LoVo (cell line): Measurements from ENCODE around the gene UBE3B.

Experiments
- DNase-seq: peaks from one replicate; pipeline ENCODE4 v3.0.0-alpha.2; 2016; ENCODE audit warnings: low spot score

The UBE3B gene

DNA sequence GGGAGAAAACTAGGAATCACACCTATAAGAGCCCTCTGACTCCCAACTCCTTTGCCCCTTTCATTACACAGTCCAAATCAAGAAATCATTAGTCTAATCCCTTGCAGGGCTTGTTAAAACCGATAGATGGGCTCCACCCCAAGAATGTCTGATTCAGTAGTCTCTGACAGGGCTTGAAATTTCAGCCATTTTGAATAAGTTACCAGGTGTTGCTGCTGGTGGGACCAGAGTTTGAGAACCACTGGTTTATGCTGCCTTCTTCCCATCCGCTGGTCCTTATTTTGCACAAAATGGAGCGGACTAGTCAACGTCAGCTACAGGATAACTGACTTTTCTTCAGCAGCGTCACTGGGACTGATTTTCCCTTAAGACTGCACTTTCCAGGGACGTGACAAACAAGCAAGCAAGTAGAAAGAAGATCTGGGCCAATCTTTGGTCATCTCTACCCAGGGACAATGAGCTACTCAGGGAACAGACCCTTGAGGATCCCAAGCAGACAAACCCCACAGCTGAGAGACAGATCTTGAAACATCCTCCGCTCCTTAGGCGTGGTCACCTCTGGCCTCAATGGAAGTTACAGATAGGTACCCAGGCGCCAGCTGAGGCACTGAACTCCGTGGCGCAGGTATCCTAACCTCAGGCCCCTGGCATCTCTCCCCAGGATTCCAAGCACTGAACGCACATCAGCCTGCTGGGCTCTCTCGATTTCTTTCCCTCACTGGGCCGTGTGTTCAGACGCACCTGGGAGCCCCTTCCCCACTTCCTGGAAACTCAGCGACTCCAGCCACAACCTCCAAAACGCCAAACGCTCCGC, 1.2 kb upstream of the UBE3B start:
- no peak for DNase-seq

DNA sequence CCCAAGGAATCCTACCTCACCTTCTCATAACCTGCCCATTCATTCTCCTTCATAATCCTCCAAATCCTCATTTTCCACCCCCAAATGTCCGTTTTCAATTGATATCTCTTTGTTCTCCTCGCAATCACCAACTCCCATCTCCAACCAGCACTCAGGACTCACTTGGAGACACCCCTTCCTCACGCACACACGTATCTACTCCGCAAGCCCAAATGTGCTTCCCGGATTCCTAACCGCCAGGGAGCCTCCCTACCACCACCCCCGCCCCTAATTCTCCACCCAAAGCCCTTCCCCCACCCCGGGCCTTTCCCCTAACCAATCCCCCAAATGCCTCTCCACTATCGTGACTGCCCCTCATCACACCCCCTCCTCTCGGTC, 638 bp upstream of the UBE3B start:
- DNase-seq, result no peak

DNA sequence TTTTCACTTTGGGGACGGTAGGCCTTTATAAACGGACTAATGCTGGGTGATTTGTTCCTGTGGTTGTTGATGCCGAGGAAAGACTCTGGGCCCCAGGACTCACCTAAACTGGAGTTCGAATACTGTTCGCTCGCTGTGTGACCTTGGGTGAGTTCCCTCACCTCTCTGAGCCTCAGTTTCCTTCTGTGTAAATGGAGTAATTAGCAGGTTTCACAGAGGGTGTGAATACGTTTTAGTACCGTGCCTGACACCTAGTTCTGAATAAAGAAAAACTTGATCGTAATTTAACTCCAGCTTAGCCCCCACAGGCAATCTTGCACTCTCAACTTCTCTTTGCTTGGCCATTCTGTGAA, 505 bp downstream of the UBE3B start:
- no peak for DNase-seq

DNA sequence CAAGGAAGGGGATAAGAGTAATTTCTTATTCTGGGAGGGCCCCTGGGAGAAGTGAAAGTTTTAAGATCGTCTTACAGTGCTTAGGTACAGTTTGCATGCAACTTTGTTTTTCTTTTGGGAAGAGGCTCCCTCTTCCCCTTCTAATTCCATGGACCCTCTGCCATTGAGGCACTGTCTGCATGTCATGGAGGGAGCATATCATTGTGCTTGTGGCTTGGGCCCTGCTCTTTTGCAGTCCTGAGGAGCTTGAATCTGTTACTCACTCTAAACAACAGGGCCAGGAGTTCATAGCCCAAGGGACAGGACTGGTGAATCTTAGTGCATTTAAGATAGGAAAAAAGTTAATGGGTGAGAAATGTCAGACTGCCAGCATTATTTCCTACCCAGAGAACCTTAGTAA, 2.3 kb downstream of the UBE3B start:
- no peak for DNase-seq

DNA sequence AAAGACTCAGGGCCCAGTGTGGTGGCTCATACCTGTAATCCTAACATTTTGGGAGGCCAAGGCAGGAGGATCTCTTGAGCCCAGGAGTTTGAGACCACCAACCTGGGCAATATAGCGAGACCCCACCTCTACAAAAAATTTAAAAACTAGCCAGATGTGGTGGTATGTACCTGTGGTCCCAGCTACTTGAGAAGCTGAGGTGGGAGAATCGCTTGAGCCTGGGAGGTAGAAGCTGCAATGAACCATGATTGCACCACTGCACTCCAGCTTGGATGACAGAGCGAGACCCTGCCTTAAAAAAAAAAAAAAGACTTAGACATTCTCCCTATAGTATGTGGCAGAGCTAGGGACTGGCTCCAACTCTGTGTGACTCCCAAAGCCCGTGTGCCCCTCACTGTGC, 2.9 kb downstream of the UBE3B start:
- no peak for DNase-seq

DNA sequence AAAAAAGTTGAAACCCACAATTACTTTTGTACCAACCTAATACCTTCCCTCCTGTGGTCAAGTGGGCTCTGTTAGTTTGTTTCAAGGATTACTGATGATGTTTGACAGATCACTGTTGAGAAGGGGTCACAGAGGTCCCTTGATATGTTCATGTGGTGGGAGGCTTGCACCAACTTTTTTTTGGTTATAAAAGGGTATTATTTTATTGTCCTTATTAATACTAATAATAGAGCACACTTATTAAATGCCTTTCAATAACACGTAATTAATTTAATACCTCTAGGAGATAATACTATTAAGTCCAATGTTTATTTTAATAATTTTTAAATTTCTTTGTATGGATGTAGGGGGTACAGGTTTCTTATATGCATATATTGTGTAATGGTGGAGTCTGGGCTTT, 4.4 kb downstream of the UBE3B start:
- no peak for DNase-seq

DNA sequence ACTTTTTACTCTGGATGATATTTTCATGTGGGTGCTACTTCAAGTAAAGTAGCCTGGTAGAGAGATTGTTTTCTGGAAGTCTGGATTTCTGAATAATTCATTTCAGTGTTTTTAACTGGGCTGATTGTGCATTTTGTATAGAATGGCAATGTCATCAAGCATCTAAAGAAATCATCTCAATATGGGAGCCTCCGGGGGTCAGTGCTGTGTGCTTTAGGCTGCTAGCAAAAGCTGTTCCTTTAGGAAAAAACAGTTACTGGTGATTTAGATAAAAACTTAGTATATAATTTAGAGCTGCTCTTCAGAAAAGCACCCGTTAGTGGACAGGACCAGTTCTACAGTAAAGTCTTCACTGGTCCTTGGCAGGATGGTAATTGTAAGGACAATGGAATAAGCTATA, 5.1 kb downstream of the UBE3B start:
- no peak for DNase-seq

DNA sequence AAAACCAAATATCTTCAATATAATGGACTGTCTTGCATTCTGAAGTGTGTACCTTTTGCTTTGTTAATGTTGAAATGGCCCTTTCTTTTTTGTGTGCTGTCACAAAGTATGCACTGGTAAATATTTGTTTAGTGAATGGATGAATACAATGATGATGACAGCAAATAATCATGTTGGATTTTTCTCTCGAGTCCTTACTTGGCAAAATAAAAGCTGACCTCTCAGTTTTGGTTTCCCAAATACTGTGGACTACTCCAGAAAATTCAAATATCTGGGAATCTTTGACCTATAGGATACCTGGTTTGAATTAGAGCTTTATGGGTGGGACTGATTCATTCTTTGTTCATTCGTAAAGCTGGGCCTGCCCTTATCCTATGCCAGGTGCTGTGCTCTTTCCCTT, 5.5 kb downstream of the UBE3B start:
- no peak for DNase-seq

DNA sequence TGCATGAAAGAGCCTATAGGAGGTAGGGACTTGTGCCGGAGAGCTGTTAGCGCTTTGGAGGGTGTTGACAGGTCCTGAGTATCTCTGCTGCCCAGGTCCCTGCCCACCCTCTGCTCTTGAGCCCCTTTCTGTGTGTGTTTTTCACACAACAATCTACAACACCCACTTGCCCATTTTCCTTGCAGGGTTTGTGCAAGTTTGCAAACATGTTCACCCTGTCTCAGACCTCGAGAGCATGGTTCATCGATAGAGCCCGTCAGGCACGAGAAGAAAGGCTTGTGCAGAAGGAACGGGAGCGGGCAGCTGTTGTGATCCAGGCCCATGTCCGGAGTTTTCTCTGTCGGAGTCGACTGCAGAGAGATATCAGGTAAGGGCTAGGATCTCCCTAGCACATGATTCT, 5.9 kb downstream of the UBE3B start:
- no peak for DNase-seq

DNA sequence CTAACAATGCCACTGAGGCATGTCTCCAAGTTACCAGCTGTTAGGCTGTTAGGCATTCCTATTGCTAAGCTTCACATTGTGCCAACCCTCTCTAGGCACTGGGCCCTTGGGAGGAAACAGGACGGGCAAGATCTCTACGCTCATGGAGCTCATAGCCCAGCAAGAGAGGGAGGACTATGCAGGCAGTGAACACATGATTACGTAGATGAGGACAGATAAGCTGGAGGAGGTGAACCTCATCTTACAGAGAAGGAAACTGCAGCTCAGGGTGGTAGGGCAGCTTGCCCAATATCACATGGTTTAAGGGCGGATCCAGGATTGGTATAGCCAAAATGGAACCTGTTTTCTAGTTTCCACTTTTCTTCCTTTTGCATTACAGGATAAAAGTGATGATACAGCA, 7.8 kb downstream of the UBE3B start:
- DNase-seq, result no peak

DNA sequence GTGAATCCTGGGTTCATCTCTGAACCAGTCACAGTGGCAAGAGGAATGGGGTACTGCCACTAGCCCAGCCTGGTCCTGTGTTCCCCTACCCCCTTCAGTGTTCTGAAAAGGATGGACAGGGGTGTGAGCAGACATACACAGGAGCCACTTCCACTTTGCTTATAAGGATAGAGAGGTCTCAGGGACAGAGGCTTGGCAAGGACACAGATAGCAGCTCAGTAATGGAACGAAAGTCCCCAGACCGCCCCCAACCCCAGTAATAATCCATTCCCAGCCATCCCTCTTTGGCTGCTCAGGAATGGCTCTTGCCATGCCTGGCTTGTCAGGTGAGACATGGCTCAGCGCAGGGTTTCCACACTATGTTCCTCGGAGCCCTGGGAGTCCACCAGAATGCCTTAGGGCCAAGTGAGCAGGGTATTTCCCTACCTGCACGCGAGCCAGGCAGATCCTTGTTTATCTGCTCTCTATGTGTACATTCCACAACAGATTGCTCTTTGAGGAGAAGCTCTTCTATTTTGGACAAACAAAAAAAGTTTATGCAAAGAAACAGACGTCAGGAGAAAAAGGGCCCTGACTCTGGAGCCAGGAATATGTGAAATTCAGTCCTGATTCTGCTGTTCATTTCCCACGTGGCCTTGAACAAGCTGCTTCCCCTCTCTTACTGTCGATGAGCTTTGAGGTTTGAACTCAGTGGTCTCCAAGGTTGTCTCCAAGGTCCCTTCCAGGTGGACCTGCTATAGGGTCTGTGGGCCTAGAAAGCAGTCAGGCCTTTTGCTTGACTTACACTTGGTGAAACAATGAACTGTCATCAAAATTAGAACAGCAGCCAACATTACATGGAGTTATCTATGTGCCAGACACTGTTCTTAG, 10.0 kb downstream of the UBE3B start:
- no peak for DNase-seq

DNA sequence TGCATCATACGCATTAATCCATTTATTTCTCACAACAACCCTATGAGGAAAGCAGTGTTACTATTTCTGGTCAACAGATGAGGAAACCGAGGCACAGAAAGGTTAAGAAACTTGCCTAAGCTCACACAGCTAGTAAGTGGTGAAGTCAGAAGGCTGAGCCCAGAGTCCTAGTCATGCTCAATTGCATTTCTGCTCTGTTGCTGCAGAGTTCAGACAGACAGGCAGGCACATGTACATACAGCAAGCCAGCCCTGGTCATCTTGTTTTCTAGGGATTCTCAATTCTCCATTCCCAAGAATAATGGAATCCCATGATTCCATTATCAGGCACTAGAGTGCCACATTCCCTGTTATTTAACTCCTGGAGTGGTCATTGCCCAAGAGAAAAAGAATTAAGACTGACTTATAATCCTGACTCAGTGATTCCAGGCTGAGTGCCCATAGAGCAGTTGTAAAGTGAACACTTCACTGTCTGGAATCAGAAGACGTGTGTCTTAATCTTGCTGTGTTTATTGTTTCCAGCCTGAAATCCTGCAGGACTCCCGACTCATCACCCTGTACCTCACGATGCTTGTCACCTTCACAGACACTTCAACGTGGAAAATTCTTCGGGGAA, 10.7 kb downstream of the UBE3B start:
- DNase-seq, result no peak

DNA sequence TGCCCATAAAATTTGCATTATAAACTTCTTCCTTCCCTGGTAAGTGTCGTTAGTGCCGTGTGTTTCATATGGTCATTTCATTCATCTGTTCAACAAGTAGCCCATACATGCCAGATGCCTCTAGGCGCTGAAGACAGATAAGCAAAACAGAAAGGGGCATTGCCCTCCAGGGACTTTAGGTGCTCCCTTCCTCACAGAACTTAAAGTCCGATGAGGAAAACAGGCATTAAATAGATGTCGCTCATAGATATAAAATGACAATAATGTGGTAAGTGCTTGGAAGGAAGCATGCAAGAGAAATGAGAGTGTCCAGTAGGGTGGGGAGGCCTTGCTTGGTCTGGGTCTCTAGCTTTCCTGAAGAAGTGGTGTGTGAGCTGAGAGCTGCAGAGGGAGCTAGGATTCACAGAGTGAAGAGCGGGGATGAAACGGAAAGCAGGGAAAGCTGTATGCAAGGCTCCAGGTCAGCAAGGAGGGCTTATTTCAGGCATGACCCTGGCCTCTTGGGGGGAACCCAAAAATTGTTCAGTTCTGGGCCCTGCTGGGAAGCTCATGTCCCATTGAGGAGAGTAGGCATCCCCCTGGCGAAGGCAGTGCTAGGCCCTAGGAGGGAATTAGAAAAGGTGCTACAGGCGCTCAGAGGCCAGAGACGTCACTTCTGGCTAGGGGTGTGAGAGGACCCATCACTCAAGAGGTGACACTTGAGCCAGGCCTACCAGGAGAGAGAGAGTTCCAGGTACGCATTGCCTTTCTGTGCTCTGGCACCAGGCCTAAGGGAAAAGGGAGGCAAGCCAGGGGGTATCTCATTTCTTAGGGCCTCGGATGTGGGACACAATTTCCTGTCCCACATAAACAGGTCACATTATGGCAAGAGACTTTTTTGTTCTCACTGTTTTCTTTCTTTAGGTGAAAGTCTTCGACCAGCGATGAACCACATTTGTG, 11.9 kb downstream of the UBE3B start:
- DNase-seq, result no peak

DNA sequence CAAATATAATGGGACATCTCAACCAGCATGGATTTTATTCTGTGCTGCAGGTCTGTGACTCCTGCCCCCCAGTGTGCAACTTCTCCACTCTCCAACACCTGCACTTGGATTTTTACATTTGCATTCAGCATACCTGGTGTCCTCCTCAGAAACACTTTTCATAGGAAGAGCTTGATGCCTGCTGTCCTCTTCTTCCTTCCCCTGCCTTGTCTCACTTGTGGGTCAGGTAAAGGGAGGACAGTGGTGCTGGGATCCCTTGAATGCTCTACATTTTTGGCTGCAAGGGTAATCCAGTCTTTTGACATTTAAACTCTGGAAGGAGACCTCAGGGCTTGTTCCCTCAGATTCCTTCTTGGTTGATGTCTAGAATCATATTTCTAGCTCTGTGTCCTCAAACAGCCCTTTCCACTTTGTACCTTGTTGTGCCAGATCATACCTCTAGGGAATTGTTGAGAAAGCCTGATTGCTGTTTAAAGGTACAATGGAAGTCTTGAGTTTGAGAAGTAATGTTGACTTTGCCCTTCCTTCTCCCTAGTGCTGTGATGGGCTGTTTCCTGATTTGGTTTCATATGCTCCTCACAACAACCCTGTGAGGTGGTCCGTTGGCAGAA, 12.6 kb downstream of the UBE3B start:
- DNase-seq, result no peak

DNA sequence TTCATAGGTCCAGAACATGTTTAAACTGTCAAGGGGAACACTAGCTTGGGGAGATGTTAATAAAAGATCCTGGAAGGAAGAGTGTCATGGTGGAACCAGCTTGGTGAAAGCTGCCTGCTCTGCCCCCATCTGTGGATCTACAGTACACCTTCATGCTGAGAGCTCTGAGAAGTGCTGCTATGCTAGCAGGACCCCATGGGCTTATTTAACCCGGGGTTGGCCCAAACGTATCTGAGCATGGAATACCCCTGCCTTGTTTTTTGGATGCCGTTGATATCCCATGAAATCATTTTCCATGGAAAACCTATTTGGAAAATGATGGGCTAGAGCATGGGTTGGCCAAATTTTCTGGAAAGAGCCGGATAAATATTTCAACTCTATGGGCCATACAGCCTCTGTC, 14.2 kb downstream of the UBE3B start:
- no peak for DNase-seq

DNA sequence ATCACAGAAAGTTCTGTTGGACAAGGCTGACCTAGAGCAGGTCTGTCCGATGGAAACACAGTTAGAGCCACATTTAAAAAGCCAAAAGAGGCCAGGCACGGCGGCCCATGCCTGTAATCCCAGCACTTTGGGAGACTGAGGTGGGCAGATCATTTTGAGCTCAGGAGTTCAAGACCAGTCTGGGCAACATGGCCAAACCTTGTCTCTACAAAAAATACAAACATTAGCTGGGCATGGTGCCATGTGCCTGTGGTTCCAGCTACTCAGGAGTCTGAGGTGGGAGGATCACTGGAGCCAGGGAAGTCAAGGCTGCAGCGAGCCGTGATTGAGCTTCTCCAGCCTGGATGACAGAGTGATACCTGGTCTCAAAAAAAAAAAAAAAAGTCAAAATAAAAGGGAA, 14.9 kb downstream of the UBE3B start:
- no peak for DNase-seq

DNA sequence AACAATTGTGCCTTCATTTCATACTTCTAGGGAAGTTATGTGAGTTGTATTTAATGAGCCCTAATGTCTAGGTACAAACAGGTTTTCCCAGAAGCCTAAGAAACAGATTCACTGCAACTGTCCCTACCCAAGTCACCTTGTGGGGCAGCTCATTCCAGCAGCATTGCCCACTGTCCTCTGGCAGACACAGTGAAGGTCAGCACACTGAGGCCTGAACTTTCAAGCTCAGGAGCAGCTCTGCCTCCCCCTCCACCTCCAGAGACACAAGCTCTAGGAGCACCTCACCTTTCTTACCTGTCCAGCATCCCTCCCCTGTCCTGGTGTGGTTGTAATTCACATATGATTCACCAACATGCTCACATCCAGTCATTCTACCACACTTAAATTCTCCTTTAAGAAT, 15.7 kb downstream of the UBE3B start:
- no peak for DNase-seq

DNA sequence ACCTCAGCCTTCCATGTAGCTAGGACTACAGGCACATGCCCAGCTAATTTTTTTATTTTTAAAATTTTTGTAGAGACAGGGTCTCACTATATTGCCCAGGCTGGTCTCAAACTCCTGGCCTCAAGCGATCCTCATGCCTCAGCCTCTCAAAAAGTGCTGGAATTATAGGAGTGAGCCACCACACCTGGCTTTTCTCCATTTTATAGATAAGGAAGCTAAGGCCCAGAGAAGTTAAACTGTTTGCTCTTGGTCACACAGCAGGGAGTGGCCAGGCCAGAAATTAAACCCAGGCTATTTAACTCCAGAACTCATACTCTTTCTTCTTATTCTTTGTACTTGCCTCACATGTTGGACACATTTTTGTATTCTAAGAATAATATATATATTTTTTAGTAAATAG, 16.5 kb downstream of the UBE3B start:
- no peak for DNase-seq

DNA sequence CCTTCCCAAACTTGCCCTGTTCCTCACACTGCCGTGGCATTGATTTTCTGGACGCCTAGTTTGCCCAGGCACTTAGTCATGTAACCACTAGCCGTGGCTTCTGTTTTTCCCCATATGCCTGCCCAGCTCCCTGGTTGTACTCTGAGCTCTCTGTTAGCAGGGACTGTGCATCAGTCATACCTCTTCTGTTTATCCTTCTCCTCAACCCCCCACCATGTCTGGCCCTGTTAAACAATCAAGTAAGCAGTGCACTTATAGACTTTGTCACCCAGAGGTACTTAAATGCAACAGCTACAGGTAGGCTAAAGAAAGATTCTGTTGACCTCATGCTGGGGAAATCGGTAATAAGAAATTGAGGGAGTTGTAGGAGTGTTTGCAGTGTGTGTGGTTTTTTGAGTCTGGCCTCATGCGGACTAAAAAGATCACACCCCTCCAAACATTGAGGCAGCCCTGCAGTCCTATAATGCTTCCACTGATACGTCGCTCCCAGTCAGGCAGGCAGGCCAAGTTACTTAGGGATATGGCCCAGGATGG, 17.0 kb downstream of the UBE3B start:
- no peak for DNase-seq

DNA sequence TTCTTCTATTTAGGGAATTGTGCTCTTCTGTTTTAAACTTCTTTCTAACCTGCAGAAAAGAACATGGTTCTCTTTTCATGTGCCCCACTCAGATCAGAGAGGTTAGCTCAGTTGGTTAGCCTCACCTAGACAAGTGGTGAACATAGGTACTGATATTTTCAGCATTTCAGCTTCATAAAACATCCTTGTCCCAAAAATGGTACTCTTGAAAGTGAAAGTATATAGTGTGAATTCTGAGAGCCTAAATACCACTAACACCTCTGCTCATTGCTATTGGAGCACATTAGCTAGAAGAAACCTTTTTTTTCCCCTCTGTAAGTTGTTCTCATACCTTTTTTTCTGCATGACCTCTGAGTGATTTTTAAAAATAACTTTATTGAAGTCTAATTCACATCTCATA, 17.6 kb downstream of the UBE3B start:
- DNase-seq, result no peak

DNA sequence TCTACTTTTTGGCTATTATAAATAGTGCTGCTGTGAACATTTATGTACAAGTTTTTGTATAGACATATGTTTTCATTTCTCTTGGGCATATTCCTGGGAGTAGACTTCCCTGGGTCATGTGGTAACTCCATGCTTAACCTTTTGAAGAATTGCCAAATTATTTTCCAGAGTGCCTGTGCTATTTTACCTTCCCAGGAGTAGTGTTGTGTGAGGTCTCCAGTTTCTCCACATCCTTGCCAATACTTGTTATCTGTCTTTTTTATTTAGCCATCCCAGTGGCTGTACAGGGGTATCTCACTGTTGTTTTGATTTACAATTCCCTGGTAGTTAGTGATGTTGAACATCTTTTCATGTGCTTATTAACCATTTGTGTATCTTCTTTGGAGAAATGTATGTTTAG, 18.9 kb downstream of the UBE3B start:
- no peak for DNase-seq
